Breast epithelium (tissue), 3 donors: Measurements from ENCODE around the gene BAD.

Source experiments
- POLR2A ChIP-seq: fragments of 450-650 bp; IDR thresholded peaks from one replicate; pipeline ENCODE4 v1.6.1; 2016; ENCODE audit warnings: antibody characterized with exemption, mild to moderate bottlenecking, moderate library complexity
- TF ChIP-seq, protein P1 (sequence below), 3 donors: fragments of 450-650 bp; IDR thresholded peaks; one replicate each; pipeline ENCODE4 v1.5.1; 2016 to 2017; ENCODE audit warnings: antibody characterized with exemption in 3 of 3, mild to moderate bottlenecking in 3 of 3, moderate library complexity in 3 of 3

DNA sequence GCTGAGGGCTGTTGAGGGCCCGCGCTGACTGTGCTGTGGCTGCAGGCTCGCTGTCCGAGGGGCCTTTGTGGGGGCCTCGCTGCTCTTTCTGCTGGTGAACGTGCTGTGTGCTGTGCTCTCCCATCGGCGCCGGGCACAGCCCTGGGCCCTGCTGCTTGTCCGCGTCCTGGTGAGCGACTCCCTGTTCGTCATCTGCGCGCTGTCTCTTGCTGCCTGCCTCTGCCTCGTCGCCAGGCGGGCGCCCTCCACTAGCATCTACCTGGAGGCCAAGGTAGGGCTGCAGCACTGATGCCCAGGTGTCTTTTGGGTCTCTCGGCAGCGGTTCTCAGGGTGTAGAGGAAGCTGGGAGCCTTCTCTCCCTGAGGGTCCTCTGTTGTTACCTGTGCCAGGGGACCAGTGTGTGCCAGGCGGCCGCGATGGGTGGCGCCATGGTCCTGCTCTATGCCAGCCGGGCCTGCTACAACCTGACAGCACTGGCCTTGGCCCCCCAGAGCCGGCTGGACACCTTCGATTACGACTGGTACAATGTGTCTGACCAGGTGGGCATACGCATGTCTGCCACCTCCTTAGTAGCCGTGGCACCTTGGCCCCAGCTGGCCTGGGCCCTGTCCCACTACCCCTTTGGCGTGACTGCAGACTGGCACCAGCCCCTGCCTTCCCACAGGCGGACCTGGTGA lies 3.3 kb upstream of the BAD start:
- TF ChIP-seq, protein P1, sequence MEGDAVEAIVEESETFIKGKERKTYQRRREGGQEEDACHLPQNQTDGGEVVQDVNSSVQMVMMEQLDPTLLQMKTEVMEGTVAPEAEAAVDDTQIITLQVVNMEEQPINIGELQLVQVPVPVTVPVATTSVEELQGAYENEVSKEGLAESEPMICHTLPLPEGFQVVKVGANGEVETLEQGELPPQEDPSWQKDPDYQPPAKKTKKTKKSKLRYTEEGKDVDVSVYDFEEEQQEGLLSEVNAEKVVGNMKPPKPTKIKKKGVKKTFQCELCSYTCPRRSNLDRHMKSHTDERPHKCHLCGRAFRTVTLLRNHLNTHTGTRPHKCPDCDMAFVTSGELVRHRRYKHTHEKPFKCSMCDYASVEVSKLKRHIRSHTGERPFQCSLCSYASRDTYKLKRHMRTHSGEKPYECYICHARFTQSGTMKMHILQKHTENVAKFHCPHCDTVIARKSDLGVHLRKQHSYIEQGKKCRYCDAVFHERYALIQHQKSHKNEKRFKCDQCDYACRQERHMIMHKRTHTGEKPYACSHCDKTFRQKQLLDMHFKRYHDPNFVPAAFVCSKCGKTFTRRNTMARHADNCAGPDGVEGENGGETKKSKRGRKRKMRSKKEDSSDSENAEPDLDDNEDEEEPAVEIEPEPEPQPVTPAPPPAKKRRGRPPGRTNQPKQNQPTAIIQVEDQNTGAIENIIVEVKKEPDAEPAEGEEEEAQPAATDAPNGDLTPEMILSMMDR (IDR thresholded peaks at IDR 0.05) = no peak
- no peak for TF ChIP-seq POLR2A
